Right lobe of liver (tissue), 6 donors: ENCODE results near the gene GUCD1. TPM values are rescaled to one million over a fixed set of nuclear protein-coding genes. Genes with fewer than 3 reads are reported as not detected.

ENCODE experiments used
- ATAC-seq, 4 donors: fragments of 200-7000 bp; cut with Tn5 transposase; one replicate each; pipeline ENCODE4 v1.9.1; 2020; ENCODE audit warnings: mild to moderate bottlenecking in 4 of 4, moderate library complexity in 4 of 4
- DNase-seq, 3 donors: peaks; one replicate each; pipeline ENCODE4 v3.0.0-alpha.2; 2020
- H3K27ac ChIP-seq, 3 donors: fragments of 200-600 bp; one replicate each; pipeline ENCODE4 v1.8.0; 2022
- H3K27me3 ChIP-seq, 2 donors: fragments of 200-600 bp; one replicate each; pipeline ENCODE4 v1.8.0; 2022
- H3K36me3 ChIP-seq, 4 donors: fragments of 200-600 bp; sonication (generic) in 1 of 4; one replicate each; pipeline versions ENCODE4 v1.5.1 to v1.8.0; 2017 to 2022; ENCODE audit warnings: control low read depth in 1 of 4
- H3K4me1 ChIP-seq, 4 donors: fragments of 200-600 bp; sonication (generic) in 1 of 4; one replicate each; pipeline versions ENCODE4 v1.5.1 to v1.8.0; 2017 to 2022; ENCODE audit warnings: control low read depth in 1 of 4
- H3K4me3 ChIP-seq, 3 donors: fragments of 200-600 bp; one replicate each; pipeline ENCODE4 v1.8.0; 2022
- H3K9me3 ChIP-seq, 4 donors: fragments of 200-600 bp; sonication (generic) in 1 of 4; one replicate each; pipeline versions ENCODE4 v1.5.1 to v1.8.0; 2017 to 2022; ENCODE audit warnings: control low read depth in 1 of 4
- POLR2A ChIP-seq: fragments of 450-650 bp; IDR thresholded peaks from one replicate; pipeline ENCODE4 v1.6.1; 2017; ENCODE audit warnings: antibody characterized with exemption, mild to moderate bottlenecking
- WGBS: methylation state at CpG from one replicate; pipeline ENCODE4 v1.1.6; 2018; ENCODE audit warnings: low coverage, low lambda C conversion rate; ENCODE audit not compliant: insufficient coverage; ENCODE audit errors: missing lambda C conversion rate; 5-methylcytosine and 5-hydroxymethylcytosine counted together
- intact Hi-C, 2 donors: fragments of 100-400 bp; cut with DNase I; formaldehyde crosslinking; loops; one replicate each; pipeline versions ENCODE4 v1.11.2 to v1.14.1; 2022
- total RNA-seq, 6 experiments: library from RNA; depleted of rRNA in 2 of 6; stranded (reverse); fragments of >200 nt in 2 of 6; fragmentation: NEBNext Ultra II Directional in 3 of 6; extraction: Animal tissue kit (Norgen Biotek cat#: 25700) in 3 of 6; gene quantifications; one replicate each; pipeline versions ENCODE4 v1.1.0 to v1.2.4, GENCODE V29; 2016 to 2023
- TF ChIP-seq, protein P1 (sequence below), 4 donors: fragments of 200-600 bp in 3 of 4; fragments of 450-650 bp in 1 of 4; IDR thresholded peaks; one replicate each; pipeline versions ENCODE4 v1.5.1 to v1.8.0; 2016 to 2022; ENCODE audit warnings: antibody characterized with exemption in 4 of 4, mild to moderate bottlenecking in 2 of 4
- donor health status: DM: no; HTN: yes; CAD: no.
- donor health status: DM: no; HTN: no; CAD: no.
- donor health status: DM: no; HTN: no; CAD: no.
- donor health status: DM: no; HTN: yes; CAD: no.
- donor health status: DM: no; HTN: yes; CAD: no.

Gene GUCD1
- total RNA-seq, 6 experiments from 2014 or later, result 94.0 to 281 (median 213) TPM

DNA sequence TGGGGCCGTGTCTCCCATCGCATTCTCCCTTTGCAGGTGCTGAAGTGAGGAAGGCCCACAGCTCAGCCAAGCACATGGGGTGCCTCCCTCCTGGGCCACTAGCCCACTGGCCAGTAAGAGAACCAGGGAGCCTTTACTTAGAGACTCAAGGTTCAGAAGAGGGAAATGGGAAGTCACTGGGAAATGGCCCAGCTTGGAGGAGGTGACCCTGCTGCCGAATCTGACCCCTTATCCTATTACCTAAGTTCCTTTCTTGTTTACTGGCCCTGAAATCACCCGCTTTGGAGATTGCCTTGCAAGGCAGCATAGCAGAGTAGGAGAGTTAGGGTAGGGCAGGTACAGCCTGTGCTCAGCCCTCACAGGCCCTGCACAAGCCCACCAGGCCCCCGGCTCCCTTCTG is 35.4 kb downstream of the GUCD1 start:
- intact Hi-C loops, result no loop called here
- ATAC-seq (peak; percentile 16 to 49 (median 34)), DNase-seq (no peak)
- Histone ChIP-seq H3K4me1 (peaks cover 0 to 88% (median 35%) of the 10 kb centered on the region in 4 donors), H3K36me3 (peaks cover 0 to 37% (median 18%) of the 10 kb centered on the region in 4 donors), H3K27me3 (no peaks in the 10 kb centered on the region), H3K9me3 (no peaks in the 10 kb centered on the region), H3K4me3 (no peak overlapping the region), H3K27ac (peak overlapping the region in 2 of 3 donors; percentile 55)
- no peak for TF ChIP-seq POLR2A
- TF ChIP-seq, protein P1, sequence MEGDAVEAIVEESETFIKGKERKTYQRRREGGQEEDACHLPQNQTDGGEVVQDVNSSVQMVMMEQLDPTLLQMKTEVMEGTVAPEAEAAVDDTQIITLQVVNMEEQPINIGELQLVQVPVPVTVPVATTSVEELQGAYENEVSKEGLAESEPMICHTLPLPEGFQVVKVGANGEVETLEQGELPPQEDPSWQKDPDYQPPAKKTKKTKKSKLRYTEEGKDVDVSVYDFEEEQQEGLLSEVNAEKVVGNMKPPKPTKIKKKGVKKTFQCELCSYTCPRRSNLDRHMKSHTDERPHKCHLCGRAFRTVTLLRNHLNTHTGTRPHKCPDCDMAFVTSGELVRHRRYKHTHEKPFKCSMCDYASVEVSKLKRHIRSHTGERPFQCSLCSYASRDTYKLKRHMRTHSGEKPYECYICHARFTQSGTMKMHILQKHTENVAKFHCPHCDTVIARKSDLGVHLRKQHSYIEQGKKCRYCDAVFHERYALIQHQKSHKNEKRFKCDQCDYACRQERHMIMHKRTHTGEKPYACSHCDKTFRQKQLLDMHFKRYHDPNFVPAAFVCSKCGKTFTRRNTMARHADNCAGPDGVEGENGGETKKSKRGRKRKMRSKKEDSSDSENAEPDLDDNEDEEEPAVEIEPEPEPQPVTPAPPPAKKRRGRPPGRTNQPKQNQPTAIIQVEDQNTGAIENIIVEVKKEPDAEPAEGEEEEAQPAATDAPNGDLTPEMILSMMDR (IDR thresholded peaks at IDR 0.05), result no peak
- 54% methylated on average over 3 of the region's 5 CpGs for WGBS

DNA sequence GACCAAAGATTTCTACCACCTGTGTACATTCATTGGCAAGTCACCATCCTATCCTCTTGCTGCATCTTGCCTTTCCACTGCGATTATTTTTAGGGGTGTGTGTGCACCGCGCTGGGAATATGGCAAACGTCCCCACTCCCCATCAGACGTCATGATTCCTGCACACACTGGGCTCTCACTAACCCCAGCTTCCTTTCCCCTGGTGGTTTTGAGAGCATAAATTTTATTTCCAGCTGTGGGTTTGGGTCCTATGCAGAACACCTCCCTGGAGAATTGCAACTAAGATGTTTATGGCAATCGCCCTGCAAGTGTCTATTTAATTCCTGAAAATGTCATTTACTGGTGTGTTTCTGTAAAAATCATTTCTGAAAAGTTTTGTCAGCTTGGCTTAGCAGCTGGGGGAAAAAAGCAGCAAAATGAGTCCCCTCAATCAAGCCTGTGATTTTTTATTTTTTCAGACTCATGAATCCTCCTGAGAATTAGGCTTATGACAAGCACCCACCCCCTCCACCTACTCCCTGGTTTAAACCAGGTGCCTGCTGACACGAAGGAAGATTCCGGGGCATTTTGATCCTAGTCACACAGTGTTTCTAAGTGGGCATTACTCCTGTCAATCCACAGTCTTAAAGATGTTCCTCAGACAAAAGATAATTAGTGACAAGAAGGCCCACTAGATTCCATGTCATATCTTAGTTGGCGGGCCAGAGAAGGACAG is 36.0 kb downstream of the GUCD1 start:
- ATAC-seq, result no peak
- intact Hi-C loops, result no loop called here
- peak overlapping the region in 2 of 3 donors; percentile 55 for H3K27ac ChIP-seq

DNA sequence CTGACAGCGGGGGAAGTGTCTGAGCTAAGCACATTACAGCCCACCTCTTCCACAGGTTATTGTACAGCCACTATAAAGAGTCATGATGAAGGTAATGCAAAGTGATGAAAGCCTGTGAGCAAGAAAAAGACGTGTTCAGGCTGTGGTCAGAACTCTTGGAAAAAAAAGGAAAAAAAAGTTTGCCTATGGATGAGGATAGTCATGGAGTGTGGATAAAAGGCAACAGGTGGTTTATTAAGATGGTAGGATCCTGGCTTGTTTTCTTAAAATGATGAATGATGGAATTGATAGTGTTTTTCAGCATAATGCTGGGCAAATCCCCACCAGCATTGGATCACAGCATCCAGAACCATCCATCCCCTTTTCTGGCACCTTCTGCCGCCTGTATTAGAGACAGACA is 36.7 kb downstream of the GUCD1 start:
- Histone ChIP-seq H3K4me3 (no peak overlapping the region), H3K4me1 (peaks cover 0 to 88% (median 35%) of the 10 kb centered on the region in 4 donors), H3K9me3 (no peaks in the 10 kb centered on the region), H3K27ac (peak overlapping the region in 1 of 3 donors; percentile 5), H3K27me3 (no peaks in the 10 kb centered on the region), H3K36me3 (peaks cover 0 to 42% (median 18%) of the 10 kb centered on the region in 4 donors)
- WGBS, result 64% methylated on average over 2 of the region's 3 CpGs
- intact Hi-C loops, result no loop called here
- no peak for TF ChIP-seq POLR2A
- TF ChIP-seq, protein P1 (IDR thresholded peaks at IDR 0.05), result no peak
- ATAC-seq (no peak), DNase-seq (peak in 1 of 3 donors; percentile 12)

More for the DNA sequence above, 36.0 kb downstream of the GUCD1 start:
- 62% methylated on average over 9 of the region's 9 CpGs for WGBS
- H3K36me3 ChIP-seq, result peaks cover 0 to 37% (median 18%) of the 10 kb centered on the region in 4 donors
- H3K4me1 ChIP-seq, result peaks cover 0 to 88% (median 33%) of the 10 kb centered on the region in 4 donors
- H3K4me3 ChIP-seq, result no peak overlapping the region
- TF ChIP-seq, protein P1 (IDR thresholded peaks at IDR 0.05), result no peak
- TF ChIP-seq POLR2A, result no peak
- DNase-seq, result no peak
- no peaks in the 10 kb centered on the region for H3K27me3 ChIP-seq
- H3K9me3 ChIP-seq, result no peaks in the 10 kb centered on the region

DNA sequence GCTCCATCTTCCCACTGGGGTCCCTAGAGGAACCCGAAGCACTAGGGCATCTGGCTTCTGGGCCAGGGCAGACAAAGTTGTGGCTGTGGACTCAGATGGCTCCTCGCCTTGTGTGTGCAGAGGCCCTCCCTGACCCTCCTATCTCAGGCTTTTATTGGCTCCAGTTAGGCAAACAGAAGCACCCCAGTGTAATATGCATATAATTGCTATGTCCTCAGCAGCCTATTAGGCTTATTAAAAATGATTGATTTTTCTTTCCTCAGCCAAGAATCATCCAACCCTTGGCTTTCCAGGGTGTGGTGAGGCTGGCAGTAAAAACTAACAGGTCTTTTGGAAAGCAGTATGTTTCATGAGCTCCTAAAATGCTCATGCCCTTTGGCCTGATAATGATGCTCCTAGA is 37.5 kb downstream of the GUCD1 start:
- H3K4me3 ChIP-seq, result no peak overlapping the region
- intact Hi-C loops, result no loop called here
- no peaks in the 10 kb centered on the region for H3K27me3 ChIP-seq
- DNase-seq (no peak), ATAC-seq (no peak)
- TF ChIP-seq, protein P1 (IDR thresholded peaks at IDR 0.05), result no peak
- TF ChIP-seq POLR2A, result no peak
- H3K36me3 ChIP-seq, result peaks cover 0 to 44% (median 18%) of the 10 kb centered on the region in 4 donors
- peaks cover 0 to 93% (median 38%) of the 10 kb centered on the region in 4 donors for H3K4me1 ChIP-seq
- 63% methylated on average over 2 of the region's 2 CpGs for WGBS
- no peaks in the 10 kb centered on the region for H3K9me3 ChIP-seq
- H3K27ac ChIP-seq, result peak overlapping the region in 2 of 3 donors; percentile 37 to 41
